ENCODE results near the gene DMRT1.
"Not testable (repeated sequence)": the region's sequence is repeated elsewhere in the genome, so short reads cannot be mapped to it uniquely, and the experiment has no call there.

Gene DMRT1

GRCh38 chr9:860706-861105, 19.2 kb downstream of the DMRT1 start:
- no peak for DNase-seq (ENCODE audit: low spot score)

- not testable (repeated sequence) for DNase-seq (ENCODE audit: low spot score)
Observed at GRCh38 chr9:861525-861924, 20.0 kb downstream of the DMRT1 start.

- no peak for DNase-seq (ENCODE audit: low spot score)
Observed at GRCh38 chr9:875119-875962, 33.8 kb downstream of the DMRT1 start.

GRCh38 chr9:876425-876824, 34.9 kb downstream of the DMRT1 start:
- DNase-seq (ENCODE audit: low spot score) = no peak

- DNase-seq (ENCODE audit: low spot score) = no peak
Observed at GRCh38 chr9:878239-878638, 36.7 kb downstream of the DMRT1 start.

GRCh38 chr9:880725-881124, 39.2 kb downstream of the DMRT1 start:
- DNase-seq (ENCODE audit: low spot score) = no peak

- no peak for DNase-seq (ENCODE audit: low spot score)
Observed at GRCh38 chr9:882416-882924, 41.0 kb downstream of the DMRT1 start.

GRCh38 chr9:883011-883410, 41.5 kb downstream of the DMRT1 start:
- DNase-seq (ENCODE audit: low spot score) = no peak

- no peak for DNase-seq (ENCODE audit: low spot score)
Observed at GRCh38 chr9:886886-887285, 45.4 kb downstream of the DMRT1 start.

GRCh38 chr9:892123-892522, 50.6 kb downstream of the DMRT1 start:
- no peak for DNase-seq (ENCODE audit: low spot score)

GRCh38 chr9:893115-893514, 51.6 kb downstream of the DMRT1 start:
- no peak for DNase-seq (ENCODE audit: low spot score)

GRCh38 chr9:893843-894420, 52.4 kb downstream of the DMRT1 start:
- DNase-seq (ENCODE audit: low spot score) = peak; percentile 74

- DNase-seq (ENCODE audit: low spot score) = no peak
Observed at GRCh38 chr9:899440-900184, 58.1 kb downstream of the DMRT1 start.

- DNase-seq (ENCODE audit: low spot score) = no peak
Observed at GRCh38 chr9:903886-904285, 62.4 kb downstream of the DMRT1 start.

GRCh38 chr9:905906-906305, 64.4 kb downstream of the DMRT1 start:
- DNase-seq (ENCODE audit: low spot score) = no peak

- DNase-seq (ENCODE audit: low spot score) = no peak
Observed at GRCh38 chr9:908536-909205, 67.2 kb downstream of the DMRT1 start.

- no peak for DNase-seq (ENCODE audit: low spot score)
Observed at GRCh38 chr9:911005-911404, 69.5 kb downstream of the DMRT1 start.

- DNase-seq (ENCODE audit: low spot score) = no peak
Observed at GRCh38 chr9:912776-913175, 71.3 kb downstream of the DMRT1 start.

GRCh38 chr9:913526-913925, 72.0 kb downstream of the DMRT1 start:
- DNase-seq (ENCODE audit: low spot score) = not testable (repeated sequence)

- DNase-seq (ENCODE audit: low spot score) = no peak
Observed at GRCh38 chr9:917730-918129, 76.2 kb downstream of the DMRT1 start.

- no peak for DNase-seq (ENCODE audit: low spot score)
Observed at GRCh38 chr9:920927-921326, 79.4 kb downstream of the DMRT1 start.

GRCh38 chr9:922171-922570, 80.7 kb downstream of the DMRT1 start:
- no peak for DNase-seq (ENCODE audit: low spot score)

All from AG20443 (cell line).